ES-I3 (cell line): ENCODE results near the gene ZBTB46.
"Not testable (repeated sequence)": the region's sequence is repeated elsewhere in the genome, so short reads cannot be mapped to it uniquely, and the experiment has no call there.

ENCODE experiments used
- H3K36me3 ChIP-seq: 2 replicates; pipeline ENCODE4 v1.6.1; 2013; ENCODE audit warnings: mild to moderate bottlenecking, low read length, control low read depth, moderate library complexity; ENCODE audit not compliant: insufficient read depth
- H3K4me1 ChIP-seq: 2 replicates; pipeline ENCODE4 v1.6.1; 2013; ENCODE audit warnings: mild to moderate bottlenecking, control low read depth, low read length; ENCODE audit not compliant: insufficient read depth
- H3K9ac ChIP-seq: 2 replicates; pipeline ENCODE4 v1.6.1; 2013; ENCODE audit warnings: low read depth, mild to moderate bottlenecking, low read length, moderate library complexity
- H3K9me3 ChIP-seq: 2 replicates; pipeline ENCODE4 v1.6.1; 2013; ENCODE audit warnings: mild to moderate bottlenecking, low read length, moderate library complexity; ENCODE audit not compliant: control insufficient read depth, insufficient read depth

ZBTB46 gene

DNA sequence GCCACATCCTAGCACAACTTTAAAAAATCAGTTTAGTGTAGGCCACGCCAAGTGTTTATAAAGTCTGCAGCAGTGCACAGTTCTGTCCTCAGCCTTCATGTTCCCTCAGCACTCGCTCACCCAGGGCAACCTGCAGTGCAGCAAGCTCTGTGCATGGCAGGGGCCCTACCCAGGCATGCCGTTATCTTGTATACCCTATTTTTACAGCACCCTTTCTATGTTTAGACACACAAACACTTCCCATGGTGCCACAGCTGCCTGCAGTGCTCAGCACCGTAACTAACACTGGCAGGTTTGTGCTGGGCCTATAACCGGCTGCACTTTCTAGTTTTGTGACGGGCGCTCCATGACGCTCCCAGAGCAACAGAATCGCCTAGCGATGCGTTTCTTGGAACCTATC lies 43.8 kb downstream of the ZBTB46 start:
- Histone ChIP-seq H3K36me3 (no peaks in the 10 kb centered on the region), H3K4me1 (no peaks in the 10 kb centered on the region; the same call in 1 of the 2 replicates), H3K9me3 (no peaks in the 10 kb centered on the region), H3K9ac (no peak overlapping the region)

DNA sequence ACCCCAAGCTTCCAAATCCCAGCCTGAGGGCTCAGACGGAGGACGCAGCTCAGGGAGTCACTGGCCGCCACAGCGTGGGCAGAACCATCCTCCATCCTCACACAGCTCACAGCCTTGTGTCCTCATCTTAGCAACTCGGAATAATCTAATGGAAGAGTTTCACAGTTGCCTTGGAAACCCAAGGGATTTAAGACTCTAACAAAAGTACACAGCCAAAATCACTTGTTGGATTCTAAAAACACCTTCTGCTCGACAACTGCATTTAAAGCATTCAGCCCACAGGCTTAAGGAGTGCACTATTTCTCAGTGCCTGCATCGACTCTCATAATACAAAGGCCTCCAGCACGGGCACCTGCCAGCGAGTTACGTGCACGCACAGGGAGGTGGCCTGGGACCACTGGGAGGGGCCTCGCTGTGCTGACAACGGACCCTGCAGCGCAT lies 45.4 kb downstream of the ZBTB46 start:
- Histone ChIP-seq H3K9me3 (no peaks in the 10 kb centered on the region), H3K4me1 (no peaks in the 10 kb centered on the region), H3K9ac (no peak overlapping the region), H3K36me3 (no peaks in the 10 kb centered on the region)

DNA sequence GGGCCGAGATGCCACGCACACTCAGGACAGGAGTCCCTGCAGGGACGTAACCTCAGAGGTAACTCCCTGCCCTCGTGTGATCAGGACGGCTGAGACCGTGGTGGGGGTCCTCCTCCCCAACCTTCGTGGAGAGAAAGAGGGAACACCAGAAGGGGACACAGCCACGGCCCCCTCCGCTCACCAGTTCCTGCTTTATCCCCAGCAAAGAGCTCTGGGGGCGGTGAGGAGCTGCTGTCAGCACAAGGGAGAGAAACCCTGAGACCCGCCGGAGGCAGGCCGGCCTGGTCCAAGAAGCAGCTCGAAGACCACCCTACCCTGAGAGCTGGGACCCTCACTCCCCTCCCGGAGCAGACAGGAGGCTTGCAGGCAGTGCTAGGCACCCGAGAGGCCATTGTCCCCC lies 47.1 kb downstream of the ZBTB46 start:
- no peaks in the 10 kb centered on the region for H3K36me3 ChIP-seq
- H3K9me3 ChIP-seq: no peaks in the 10 kb centered on the region
- no peak overlapping the region for H3K9ac ChIP-seq
- H3K4me1 ChIP-seq: no peaks in the 10 kb centered on the region

DNA sequence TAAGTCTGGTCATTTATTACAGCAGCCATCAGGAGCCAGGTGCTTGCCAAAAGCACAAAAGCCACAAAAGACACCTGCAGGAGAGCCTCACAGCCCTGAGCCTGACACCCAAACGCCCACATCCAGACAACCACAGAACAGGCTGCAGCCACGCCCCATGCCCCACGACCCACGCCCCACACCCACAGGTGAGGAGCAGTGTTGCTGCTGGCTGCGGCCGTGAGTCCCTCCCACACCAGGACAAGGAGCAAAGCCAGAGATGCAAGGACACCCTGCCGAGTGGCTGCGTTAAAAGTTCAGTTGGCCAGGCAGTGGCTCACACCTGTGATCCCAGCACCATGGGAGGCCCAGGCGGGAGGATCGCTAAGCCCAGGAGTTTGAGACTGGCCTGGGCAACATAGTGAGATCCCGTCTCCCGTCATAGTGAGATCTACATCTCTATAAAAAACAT lies 48.5 kb downstream of the ZBTB46 start:
- H3K36me3 ChIP-seq: no peaks in the 10 kb centered on the region
- H3K4me1 ChIP-seq: peaks cover 10% of the 10 kb centered on the region
- no peak overlapping the region for H3K9ac ChIP-seq
- H3K9me3 ChIP-seq: no peaks in the 10 kb centered on the region

DNA sequence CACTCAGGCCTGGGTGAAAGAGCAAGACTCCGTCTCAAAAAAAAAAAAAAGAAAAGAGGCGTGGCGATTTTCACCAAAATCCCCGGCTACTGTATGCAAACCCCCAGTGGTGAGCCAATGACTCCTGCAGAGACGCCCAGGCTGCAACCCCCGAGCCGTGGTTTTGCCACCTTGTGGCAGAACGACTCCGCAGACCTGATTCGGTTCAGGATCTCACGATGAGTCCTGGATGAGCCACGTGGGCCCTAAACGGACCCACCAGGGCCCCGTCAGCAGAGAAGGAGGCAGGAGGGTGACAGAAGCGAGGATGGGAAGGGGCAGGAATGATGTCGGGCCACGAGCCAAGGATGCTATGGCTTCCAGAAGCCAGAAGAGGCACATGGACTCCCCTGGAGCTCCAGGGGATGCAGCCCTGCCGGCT lies 49.0 kb downstream of the ZBTB46 start:
- H3K9ac ChIP-seq: no peak overlapping the region

DNA sequence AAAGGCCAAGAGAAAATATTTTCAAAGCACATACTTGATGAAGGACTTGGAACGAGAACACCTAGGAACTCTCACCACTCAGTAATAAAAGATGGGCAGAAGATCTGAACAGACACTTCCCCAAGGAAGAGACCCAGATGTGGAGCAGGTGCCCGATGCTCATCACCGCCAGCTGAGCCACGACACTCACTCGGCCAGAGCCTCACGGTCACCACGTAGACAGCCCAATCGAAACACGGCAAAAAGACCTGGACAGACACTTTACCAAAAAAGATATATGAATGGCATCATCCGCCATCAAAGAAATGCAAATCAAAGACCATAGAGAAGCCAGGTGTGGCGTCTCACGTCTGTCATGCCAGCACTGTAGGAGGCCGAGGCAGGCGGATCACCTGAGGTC lies 49.9 kb downstream of the ZBTB46 start:
- no peaks in the 10 kb centered on the region for H3K9me3 ChIP-seq
- H3K9ac ChIP-seq: no peak overlapping the region
- H3K4me1 ChIP-seq: peaks cover 14% of the 10 kb centered on the region
- H3K36me3 ChIP-seq: no peaks in the 10 kb centered on the region

More for the DNA sequence above, 49.0 kb downstream of the ZBTB46 start:
- no peaks in the 10 kb centered on the region for H3K36me3 ChIP-seq
- H3K4me1 ChIP-seq: peaks cover 14% of the 10 kb centered on the region
- no peaks in the 10 kb centered on the region for H3K9me3 ChIP-seq

DNA sequence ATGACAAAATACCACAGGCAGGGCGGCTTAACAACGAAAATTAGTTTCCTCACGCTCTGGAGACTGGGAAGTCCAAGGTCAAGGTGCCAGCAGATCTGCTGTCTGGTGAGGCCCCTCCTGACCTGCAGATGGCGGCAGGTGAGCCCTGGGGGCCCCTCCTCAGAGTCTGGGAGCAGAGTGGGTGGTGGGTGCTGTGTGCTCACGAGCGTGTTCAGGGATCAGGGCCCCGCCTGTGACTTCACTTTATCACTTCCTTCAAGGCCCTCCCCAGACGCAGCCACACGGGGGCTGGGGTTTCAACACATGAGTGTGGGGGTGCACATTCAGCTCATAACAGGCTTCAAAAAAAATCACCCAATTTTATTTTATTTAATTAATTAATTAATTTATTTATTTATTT lies 52.2 kb downstream of the ZBTB46 start:
- no peaks in the 10 kb centered on the region for H3K9me3 ChIP-seq
- no peak overlapping the region for H3K9ac ChIP-seq
- no peaks in the 10 kb centered on the region for H3K36me3 ChIP-seq
- H3K4me1 ChIP-seq: peaks cover 19% of the 10 kb centered on the region

DNA sequence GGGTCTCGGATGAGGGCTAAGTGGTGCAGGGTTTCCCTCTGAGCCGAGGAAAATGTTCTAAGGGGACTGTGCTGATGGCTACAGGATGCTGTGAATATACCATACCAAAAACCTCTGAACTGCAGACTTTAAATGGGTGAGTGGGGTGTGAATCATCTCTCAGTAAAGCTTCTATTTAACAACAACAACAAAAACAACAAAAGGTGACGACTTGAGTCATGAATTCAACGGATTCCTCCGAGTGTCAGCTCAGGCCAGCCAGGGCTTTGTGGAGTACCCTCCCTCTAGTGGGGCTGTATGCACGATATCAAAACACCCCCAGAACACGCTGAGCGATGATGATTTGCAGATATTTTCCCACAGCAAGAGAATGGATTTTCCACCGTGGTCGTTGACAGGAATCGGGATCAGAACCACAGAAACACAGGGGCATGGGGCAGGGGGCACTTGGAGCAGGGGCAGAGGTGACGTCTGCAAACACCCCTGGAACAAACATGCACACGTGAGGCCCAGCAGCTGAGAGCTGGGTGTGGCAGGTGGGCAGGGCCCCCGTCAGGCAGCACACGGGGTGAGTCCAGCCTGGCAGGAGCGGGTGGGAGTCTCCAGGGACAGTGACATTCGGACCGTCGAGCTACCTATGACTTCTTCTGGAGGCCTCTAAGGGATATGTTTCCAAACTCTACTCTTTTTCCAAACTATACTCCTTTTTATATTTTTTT lies 52.9 kb downstream of the ZBTB46 start:
- no peaks in the 10 kb centered on the region for H3K9me3 ChIP-seq
- H3K4me1 ChIP-seq: peaks cover 19% of the 10 kb centered on the region
- H3K36me3 ChIP-seq: no peaks in the 10 kb centered on the region
- no peak overlapping the region for H3K9ac ChIP-seq

DNA sequence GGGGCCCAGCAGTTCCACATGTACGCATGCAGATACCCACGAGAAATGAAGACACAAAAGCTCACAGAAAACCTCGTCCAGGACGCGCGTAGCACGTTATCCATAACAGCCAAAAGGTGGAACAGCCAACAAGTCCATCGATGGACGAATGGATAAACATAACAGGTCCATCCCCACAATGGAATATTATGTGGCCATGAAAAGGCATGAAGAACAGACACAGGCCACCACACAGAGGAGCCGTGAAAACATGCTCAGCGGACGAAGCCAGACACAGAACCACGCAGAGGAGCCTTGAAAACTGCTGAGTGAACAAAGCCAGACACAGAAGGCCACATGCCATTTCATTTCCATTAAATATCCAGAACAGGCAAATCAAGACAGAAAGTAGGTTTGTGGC lies 53.5 kb downstream of the ZBTB46 start:
- no peak overlapping the region; the same call in 1 of the 2 replicates for H3K9ac ChIP-seq
- no peaks in the 10 kb centered on the region for H3K36me3 ChIP-seq
- no peaks in the 10 kb centered on the region for H3K9me3 ChIP-seq
- peaks cover 19% of the 10 kb centered on the region for H3K4me1 ChIP-seq

DNA sequence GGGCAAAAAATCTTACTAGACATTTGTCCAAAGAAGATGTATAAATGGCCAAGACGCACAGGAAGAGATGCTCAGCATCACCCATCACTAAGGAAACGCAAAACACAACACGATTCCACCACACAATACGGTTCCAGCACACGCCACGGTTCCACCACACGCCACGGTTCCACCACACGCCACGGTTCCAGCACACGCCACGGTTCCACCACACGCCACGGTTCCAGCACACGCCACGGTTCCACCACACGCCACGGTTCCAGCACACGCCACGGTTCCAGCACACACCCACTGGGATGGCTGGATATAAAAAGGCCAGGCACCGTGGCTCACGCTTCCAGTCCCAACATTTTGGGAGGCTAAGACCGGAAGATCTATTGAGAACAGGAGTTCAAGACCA lies 54.2 kb downstream of the ZBTB46 start:
- not testable (repeated sequence) for H3K9me3 ChIP-seq, H3K9ac ChIP-seq, H3K36me3 ChIP-seq
- H3K4me1 ChIP-seq: peaks cover 19% of the 10 kb centered on the region

DNA sequence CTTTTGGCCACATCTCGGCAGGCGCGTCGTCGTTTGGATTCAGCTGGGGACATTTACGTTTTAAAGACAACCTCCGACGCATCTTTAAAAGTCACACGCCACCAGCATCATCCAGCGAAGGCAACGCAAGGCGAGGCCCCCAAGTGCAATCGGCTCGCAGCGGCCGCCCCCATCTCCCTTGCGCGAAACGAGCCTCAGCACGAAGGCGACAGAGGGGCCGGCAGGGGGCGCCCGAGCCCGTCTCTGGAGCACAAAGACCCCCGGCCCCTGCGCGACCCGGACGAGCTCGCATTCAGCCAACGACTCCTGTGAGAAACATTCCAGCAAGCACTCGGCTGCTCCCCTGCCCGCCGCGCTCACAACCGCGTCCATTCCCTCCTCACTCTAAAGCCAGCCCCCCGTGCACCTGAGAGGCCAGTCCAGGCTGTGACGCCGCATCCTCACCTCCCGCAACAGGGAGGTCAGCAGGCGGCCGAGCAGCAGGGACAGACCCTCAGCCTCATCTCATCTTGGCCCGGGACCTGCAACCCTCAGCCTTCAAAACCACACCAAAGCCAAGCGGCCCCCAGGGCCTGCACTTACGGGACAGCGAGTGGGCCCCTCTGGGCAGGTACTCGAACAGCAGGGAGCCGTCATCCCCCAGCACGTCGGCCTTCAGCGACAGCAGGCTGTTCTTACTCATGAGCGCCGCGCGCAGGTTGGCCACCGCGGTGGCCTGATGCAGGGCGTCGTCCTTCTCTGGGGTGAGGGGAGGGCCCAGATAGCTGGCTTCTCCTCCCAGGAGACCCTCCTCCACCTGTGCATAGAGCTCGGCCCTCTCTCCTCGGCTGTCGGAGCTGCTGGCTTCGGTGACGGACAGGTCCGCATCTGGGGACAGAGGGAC lies 55.7 kb downstream of the ZBTB46 start:
- H3K9ac ChIP-seq: peak overlapping the region; percentile 46
- peaks cover 19% of the 10 kb centered on the region for H3K4me1 ChIP-seq
- H3K9me3 ChIP-seq: no peaks in the 10 kb centered on the region
- no peaks in the 10 kb centered on the region; the same call in 1 of the 2 replicates for H3K36me3 ChIP-seq

DNA sequence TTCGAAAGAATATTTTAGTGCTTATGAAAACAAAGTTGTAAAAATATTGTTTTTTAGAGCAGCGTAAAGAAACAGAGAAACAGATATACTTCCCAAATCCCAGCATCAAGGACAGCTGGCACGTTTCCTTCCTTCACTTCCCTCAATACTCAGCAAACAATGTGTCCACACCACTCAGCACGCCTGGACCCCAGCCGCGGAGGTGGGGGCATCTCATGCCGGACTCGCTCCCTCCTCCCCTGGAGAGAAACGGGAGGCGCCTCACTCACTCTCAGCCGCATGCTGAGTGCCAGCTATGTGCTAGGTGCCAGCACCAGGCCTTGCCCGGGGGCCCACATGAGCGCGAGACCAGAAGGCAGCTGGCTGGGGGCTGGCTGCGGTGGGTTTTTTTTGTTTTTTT lies 56.8 kb downstream of the ZBTB46 start:
- no peaks in the 10 kb centered on the region; the same call in 1 of the 2 replicates for H3K36me3 ChIP-seq
- no peak overlapping the region for H3K9ac ChIP-seq
- no peaks in the 10 kb centered on the region for H3K9me3 ChIP-seq
- peaks cover 19% of the 10 kb centered on the region for H3K4me1 ChIP-seq

DNA sequence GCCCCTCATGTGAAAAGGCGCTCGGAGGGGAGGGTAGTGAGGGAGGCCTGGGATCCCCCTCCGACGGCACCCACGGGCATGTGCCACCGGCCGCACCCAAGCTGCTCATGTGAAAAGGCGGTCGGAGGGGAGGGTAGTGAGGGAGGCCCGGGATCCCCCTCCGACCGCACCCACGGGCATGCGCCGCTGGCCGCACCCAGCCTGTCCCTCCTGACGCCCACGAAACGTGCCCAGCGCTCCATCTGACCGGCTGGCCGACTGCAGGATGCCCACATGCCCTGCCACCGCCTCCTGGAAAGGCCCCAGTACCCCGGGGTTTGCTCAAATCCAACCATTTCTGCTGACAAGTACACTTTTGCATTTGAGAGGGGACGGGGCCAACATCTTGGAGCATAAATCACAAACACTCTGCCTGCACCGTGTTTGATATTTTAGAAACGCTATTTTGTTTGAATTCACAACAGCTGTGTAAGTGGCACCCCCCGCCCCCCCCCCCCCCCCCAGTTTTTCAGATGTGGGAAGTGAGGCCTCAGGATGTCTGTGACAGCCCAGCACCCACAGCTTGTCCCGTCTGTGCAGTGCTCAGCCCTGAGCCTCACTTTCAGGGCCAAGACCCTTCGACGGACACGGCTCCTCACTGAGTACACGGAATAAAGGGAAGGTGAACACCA lies 57.4 kb downstream of the ZBTB46 start:
- Histone ChIP-seq H3K9me3 (no peaks in the 10 kb centered on the region), H3K4me1 (peaks cover 17% of the 10 kb centered on the region), H3K36me3 (no peaks in the 10 kb centered on the region; the same call in 1 of the 2 replicates), H3K9ac (no peak overlapping the region)

DNA sequence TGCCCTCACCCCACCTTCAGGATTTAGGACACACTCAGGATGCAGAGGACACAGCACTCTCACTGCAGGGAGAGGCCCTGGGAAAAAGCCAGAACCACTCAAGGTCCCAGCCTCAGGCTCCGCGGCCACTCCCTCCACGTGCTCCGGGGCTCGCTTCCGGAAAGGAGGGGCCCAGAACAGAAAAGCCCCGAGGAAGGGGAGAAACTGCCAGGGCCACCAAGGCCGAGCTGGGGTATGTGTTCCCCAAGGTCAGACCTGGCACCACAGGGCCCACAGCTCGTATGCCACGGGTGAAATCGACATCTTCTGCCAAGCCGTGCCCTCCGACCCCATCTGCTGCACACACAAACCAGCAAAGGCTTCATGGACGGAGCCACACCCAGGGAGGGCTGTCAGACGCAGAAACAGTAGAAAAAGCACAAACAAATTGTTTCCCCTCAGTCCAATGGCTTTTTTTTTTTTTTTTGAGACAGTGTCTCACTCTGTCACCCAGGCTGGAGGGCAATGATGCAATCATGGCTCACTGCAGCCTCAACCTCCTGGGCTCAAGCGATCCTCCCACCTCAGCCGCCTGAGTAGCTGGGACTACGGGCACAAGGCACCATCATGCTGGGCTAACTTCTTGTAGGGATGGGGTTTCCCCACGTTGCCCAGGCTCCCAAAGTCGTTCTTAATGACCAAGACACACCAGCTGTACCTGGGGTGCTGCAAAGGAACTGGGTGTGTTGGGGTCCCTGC lies 58.1 kb downstream of the ZBTB46 start:
- Histone ChIP-seq H3K9ac (no peak overlapping the region), H3K4me1 (peaks cover 13% of the 10 kb centered on the region), H3K36me3 (peaks cover under 1% of the 10 kb centered on the region; the same call in 1 of the 2 replicates), H3K9me3 (no peaks in the 10 kb centered on the region)
